Stomach smooth muscle (tissue), 2 donors: ENCODE measurements around the gene TRPC4AP.
A peak's percentile ranks its signal among the peaks of the same experiment; 100 is the strongest.
"Not testable (repeated sequence)": the region's sequence is repeated elsewhere in the genome, so short reads cannot be mapped to it uniquely, and the experiment has no call there.

Experiments used
- H3K27ac ChIP-seq: one replicate; pipeline ENCODE4 v1.7.0; 2013; ENCODE audit warnings: mild to moderate bottlenecking, low read length, inconsistent platforms
- H3K27me3 ChIP-seq, 2 donors: one replicate each; pipeline ENCODE4 v1.7.0; 2013; ENCODE audit warnings: low read length in 2 of 2; ENCODE audit not compliant: insufficient read depth in 2 of 2, control insufficient read depth in 1 of 2
- H3K36me3 ChIP-seq, 2 donors: one replicate each; pipeline ENCODE4 v1.7.0; 2013; ENCODE audit warnings: low read length in 2 of 2; ENCODE audit not compliant: control insufficient read depth in 2 of 2, insufficient read depth in 2 of 2
- H3K4me1 ChIP-seq: one replicate; pipeline ENCODE4 v1.7.0; 2013; ENCODE audit warnings: low read length; ENCODE audit not compliant: control insufficient read depth, insufficient read depth
- H3K4me3 ChIP-seq, 2 donors: one replicate each; pipeline ENCODE4 v1.7.0; 2013; ENCODE audit warnings: low read length in 2 of 2
- H3K9ac ChIP-seq, 2 donors: one replicate each; pipeline ENCODE4 v1.7.0; 2013; ENCODE audit warnings: low read length in 2 of 2, mild to moderate bottlenecking in 1 of 2
- H3K9me3 ChIP-seq, 2 donors: one replicate each; pipeline ENCODE4 v1.7.0; 2013; ENCODE audit warnings: low read length in 2 of 2; ENCODE audit not compliant: control insufficient read depth in 2 of 2
- donor health status: healthy.
- donor health status: Pancreatic carcinoma.

The TRPC4AP gene

GRCh38 chr20:35055445-35056276 is 36.9 kb downstream of the TRPC4AP start:
- no peak overlapping the region for H3K27ac ChIP-seq
- no peak overlapping the region for H3K9ac ChIP-seq
- H3K4me1 ChIP-seq: no peaks in the 10 kb centered on the region
- no peaks in the 10 kb centered on the region for H3K27me3 ChIP-seq
- H3K36me3 ChIP-seq: peaks cover 6 to 11% of the 10 kb centered on the region in 2 donors
- H3K4me3 ChIP-seq: no peak overlapping the region
- H3K9me3 ChIP-seq: no peaks in the 10 kb centered on the region

GRCh38 chr20:35054814-35055213 is 37.8 kb downstream of the TRPC4AP start:
- Histone ChIP-seq H3K4me1 (no peaks in the 10 kb centered on the region), H3K4me3 (no peak overlapping the region), H3K36me3 (peaks cover 6 to 11% of the 10 kb centered on the region in 2 donors), H3K9ac (no peak overlapping the region), H3K27ac (no peak overlapping the region), H3K9me3 (no peaks in the 10 kb centered on the region), H3K27me3 (no peaks in the 10 kb centered on the region)

DNA sequence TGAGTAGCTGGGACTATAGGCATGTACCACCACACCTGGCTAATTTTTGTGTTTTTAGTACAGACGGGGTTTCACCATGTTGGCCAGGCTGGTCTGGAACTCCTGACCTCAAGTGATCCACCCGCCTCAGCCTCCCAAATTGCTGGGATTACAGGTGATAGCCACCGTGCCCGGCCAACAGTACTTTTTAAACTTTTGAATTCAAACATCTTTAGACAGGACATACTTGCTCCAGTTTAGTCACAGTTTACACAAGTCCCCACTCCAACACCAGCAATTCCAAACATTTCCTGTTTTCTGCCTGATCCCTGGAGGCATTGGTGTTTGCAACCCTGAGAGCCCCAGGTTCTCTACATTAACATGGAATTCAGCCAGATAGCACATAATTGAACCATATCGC is 40.0 kb downstream of the TRPC4AP start:
- H3K27me3 ChIP-seq, H3K4me1 ChIP-seq, H3K9ac ChIP-seq, H3K4me3 ChIP-seq, H3K9me3 ChIP-seq, H3K27ac ChIP-seq: not testable (repeated sequence)
- H3K36me3 ChIP-seq: peaks cover 22 to 30% of the 10 kb centered on the region in 2 donors

- no peaks in the 10 kb centered on the region for H3K4me1 ChIP-seq
- peaks cover 24 to 39% of the 10 kb centered on the region in 2 donors for H3K36me3 ChIP-seq
- H3K27ac ChIP-seq: no peak overlapping the region
Observed at GRCh38 chr20:35049776-35050352, 42.7 kb downstream of the TRPC4AP start.

GRCh38 chr20:35048739-35049138 is 43.9 kb downstream of the TRPC4AP start:
- Histone ChIP-seq H3K4me3 (no peak overlapping the region), H3K9ac (no peak overlapping the region), H3K27ac (no peak overlapping the region), H3K4me1 (no peaks in the 10 kb centered on the region), H3K36me3 (peaks cover 22 to 34% of the 10 kb centered on the region in 2 donors), H3K27me3 (no peaks in the 10 kb centered on the region), H3K9me3 (no peaks in the 10 kb centered on the region)

More at GRCh38 chr20:35049776-35050352, 42.7 kb downstream of the TRPC4AP start:
- Histone ChIP-seq H3K4me3 (no peak overlapping the region), H3K9ac (no peak overlapping the region), H3K9me3 (no peaks in the 10 kb centered on the region), H3K27me3 (no peaks in the 10 kb centered on the region)

DNA sequence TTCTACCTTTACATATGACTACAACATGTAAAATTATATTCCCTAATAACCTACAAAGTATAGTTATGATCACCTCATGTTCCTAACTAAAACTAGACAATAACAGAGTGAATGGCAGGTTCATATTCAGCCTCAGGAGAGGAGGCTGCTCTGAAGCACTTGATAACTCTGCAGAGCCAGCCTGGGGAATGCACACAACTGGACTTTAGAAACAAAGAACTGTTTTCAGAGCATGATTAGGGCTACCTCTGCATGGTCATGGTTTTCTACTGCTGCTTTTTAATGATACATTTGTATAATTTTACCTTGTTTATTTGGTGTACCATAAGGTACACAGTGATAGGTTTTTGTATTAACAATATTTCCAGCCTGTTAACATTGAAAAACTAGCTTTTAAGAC is 50.3 kb downstream of the TRPC4AP start:
- Histone ChIP-seq H3K36me3 (peaks cover 21% of the 10 kb centered on the region in 2 donors), H3K4me1 (no peaks in the 10 kb centered on the region), H3K27me3 (no peaks in the 10 kb centered on the region), H3K9me3 (no peaks in the 10 kb centered on the region), H3K9ac (no peak overlapping the region), H3K27ac (no peak overlapping the region), H3K4me3 (no peak overlapping the region)

GRCh38 chr20:35040646-35041045 is 52.0 kb downstream of the TRPC4AP start:
- H3K9ac ChIP-seq: no peak overlapping the region
- peaks cover 16 to 21% of the 10 kb centered on the region in 2 donors for H3K36me3 ChIP-seq
- H3K4me3 ChIP-seq: no peak overlapping the region
- H3K9me3 ChIP-seq: no peaks in the 10 kb centered on the region
- H3K27ac ChIP-seq: no peak overlapping the region
- H3K27me3 ChIP-seq: no peaks in the 10 kb centered on the region
- no peaks in the 10 kb centered on the region for H3K4me1 ChIP-seq

- Histone ChIP-seq H3K9me3 (no peaks in the 10 kb centered on the region), H3K9ac (no peak overlapping the region), H3K27ac (no peak overlapping the region), H3K27me3 (no peaks in the 10 kb centered on the region), H3K36me3 (peaks cover 20 to 23% of the 10 kb centered on the region in 2 donors), H3K4me3 (peak overlapping the region in 1 of 2 donors; percentile 16), H3K4me1 (no peaks in the 10 kb centered on the region)
Observed at GRCh38 chr20:35039846-35040489, 52.6 kb downstream of the TRPC4AP start.

DNA sequence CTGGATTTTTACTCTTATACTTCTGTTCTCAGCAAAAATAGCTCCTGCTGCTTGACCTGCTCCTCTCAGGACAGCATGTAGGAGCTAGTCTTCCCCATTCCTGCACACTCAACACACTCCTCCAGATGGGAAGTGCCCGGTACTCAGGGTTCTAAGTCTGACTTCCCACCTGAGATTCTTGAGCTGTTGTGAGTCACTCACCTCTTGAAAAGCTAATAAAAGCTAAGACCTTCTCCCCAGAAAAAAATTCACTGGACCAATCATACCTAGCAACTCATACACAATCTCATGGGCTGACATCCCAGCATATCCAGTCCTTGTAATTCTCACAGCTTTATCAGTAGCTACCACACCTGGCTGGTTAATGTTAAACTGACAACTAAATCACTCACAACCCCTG is 53.5 kb downstream of the TRPC4AP start:
- Histone ChIP-seq H3K4me1 (no peaks in the 10 kb centered on the region), H3K27me3 (no peaks in the 10 kb centered on the region), H3K4me3 (no peak overlapping the region), H3K9me3 (no peaks in the 10 kb centered on the region), H3K27ac (no peak overlapping the region), H3K9ac (no peak overlapping the region), H3K36me3 (peaks cover 24 to 27% of the 10 kb centered on the region in 2 donors)

DNA sequence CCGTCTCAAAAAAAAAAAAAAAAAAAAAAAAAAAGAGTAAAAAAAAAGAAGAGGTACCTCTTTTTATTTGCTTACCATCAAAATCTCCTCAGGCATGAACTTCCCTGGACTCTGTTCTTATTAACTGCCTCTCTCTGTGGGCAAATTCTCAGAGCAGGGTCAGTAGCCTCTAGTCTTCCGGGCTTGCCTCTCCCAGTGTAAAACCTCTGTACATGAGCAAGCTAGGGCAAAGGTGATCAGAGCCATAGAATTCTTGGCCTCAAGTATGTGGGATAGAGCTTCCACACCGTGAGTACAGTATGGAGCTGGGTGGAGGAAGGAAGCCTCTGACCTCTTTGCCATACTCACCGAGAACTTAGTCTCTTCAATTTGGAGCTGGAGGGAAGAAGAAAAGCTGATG is 58.5 kb downstream of the TRPC4AP start:
- no peak overlapping the region for H3K4me3 ChIP-seq
- H3K27me3 ChIP-seq: no peaks in the 10 kb centered on the region
- no peak overlapping the region for H3K27ac ChIP-seq
- no peaks in the 10 kb centered on the region for H3K9me3 ChIP-seq
- H3K9ac ChIP-seq: no peak overlapping the region
- no peaks in the 10 kb centered on the region for H3K4me1 ChIP-seq
- peaks cover 25 to 33% of the 10 kb centered on the region in 2 donors for H3K36me3 ChIP-seq
